ENCODE data around the gene DNM2.
A peak's percentile ranks its signal among the peaks of the same experiment; 100 is the strongest.
"Not testable (repeated sequence)": the region's sequence is repeated elsewhere in the genome, so short reads cannot be mapped to it uniquely, and the experiment has no call there.

The DNM2 gene

DNA sequence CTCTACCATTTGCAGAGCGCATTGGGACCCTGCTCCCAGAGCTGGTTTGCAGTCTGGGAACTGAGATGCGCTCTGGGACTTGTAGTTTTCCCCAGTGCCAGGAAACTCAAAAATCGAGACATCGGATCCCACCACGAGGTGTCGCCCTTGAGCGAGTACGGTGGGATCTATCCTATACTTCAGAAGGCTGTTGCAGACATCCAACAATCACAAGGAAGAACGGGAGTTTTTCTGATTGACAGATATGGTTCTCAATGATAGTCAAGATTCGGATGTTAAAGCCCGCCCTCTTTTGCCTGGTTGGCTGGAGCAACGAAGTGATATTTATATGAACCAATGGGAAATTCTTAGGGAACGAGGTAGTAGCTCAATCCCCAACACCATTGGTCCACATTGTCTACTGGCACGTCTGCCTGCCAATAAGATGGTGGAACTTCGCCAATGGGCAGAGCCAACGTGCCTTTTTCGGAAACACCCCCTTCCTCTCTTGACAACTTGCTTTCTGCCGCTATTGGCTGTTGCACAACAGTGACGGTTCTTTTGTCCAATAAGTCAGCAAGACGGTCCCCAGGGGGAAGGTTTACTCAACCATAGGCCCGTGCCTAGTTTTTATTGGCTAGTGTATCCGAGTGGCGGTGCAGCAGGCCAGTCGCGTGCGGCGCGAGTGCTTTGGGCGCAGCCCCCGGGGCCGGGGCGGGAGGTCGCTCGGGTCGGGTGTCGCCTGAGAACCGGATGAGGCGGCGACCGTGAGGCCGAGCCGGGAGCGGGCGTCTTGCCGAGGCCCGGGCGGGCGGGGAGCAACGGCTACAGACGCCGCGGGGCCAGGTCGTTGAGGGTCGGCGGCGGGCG lies at the start of gene DNM2:
DNM2 (plus strand) TSS at position 724 of the 849 bp plus-strand sequence. CDS start 164 bp downstream, outside the sequence.
- peak; percentile 100 for DNase-seq (ENCODE audit: low read depth)

- no peak for DNase-seq (ENCODE audit: low read depth)
These were observed 48.6 kb upstream of the DNM2 start for GRCh38 chr19:10669246-10669645.

DNA sequence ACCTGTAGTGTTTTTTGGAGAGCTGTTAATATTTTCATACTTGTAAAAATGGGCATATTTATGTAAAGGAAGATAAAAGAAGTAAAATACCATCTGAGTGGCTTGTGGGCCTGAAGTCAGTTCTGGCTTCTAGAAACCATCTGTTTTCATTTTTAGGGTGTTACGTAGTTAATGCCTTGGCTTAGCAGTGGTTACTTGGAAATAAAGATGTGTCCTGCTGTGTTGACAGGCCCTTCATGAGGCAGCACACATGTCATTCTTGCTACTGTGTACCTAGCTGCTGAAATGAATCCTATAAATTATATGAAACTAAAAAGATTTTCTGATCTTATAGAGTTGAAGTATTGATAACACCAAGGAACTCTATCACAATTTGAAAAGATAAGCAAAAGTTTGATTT lies 47.7 kb upstream of the DNM2 start:
- peak; percentile 45 for DNase-seq (ENCODE audit: low read depth)

DNA sequence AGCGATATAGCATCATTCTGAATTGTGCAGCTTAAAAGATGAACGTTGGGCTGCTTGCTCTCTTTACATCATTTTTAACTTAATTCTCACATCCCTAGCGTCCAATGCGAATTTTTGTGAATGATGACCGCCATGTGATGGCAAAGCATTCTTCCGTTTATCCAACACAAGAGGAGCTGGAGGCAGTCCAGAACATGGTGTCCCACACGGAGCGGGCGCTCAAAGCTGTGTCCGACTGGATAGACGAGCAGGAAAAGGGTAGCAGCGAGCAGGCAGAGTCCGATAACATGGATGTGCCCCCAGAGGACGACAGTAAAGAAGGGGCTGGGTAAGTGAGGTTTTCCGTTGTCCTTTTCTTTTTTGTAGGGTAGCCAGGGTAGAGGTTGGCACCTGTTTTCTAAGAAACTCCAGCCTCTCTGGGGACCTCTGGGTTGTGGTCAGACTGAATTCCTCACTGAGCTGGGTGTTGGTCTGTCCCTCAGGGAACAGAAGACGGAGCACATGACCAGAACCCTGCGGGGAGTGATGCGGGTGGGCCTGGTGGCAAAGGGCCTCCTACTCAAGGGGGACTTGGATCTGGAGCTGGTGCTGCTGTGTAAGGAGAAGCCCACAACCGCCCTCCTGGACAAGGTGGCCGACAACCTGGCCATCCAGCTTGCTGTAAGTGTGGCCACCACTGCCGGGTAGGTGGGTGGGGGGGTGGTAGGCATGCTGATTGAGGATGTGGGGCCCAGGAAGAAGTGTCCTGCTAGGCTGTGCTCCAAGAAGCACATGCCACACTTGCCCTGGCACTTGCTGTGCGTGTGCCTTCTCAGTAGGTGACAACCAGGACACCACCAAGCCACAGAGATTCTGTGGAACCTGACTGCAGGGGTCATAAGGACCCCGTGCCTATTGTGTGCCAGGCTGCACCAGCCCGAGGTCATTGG lies 46.7 kb upstream of the DNM2 start:
- DNase-seq (ENCODE audit: low read depth): no peak

GRCh38 chr19:10671922-10672321 lies 46.0 kb upstream of the DNM2 start:
- DNase-seq (ENCODE audit: low read depth): not testable (repeated sequence)

DNA sequence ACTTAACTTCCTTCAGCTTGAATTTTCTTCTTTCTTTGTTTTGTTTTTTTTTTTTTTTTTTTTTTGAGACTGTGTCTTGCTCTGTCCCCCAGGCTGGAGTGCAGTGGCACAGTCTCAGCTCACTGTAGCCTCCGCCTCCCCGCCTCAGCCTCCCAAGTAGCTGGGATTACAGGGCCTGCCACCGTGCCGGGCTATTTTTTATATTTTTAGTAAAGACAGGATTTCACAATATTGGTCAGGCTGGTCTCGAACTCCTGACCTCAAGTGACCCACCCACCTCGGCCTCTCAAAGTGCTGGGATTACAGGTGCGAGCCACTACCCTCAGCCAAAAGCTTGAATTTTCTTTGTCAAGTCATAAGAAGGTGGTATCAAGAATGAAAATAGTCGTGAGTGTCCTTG lies 42.7 kb upstream of the DNM2 start:
- DNase-seq (ENCODE audit: low read depth): not testable (repeated sequence)

GRCh38 chr19:10677751-10678150 lies 40.1 kb upstream of the DNM2 start:
- no peak for DNase-seq (ENCODE audit: low read depth)

DNA sequence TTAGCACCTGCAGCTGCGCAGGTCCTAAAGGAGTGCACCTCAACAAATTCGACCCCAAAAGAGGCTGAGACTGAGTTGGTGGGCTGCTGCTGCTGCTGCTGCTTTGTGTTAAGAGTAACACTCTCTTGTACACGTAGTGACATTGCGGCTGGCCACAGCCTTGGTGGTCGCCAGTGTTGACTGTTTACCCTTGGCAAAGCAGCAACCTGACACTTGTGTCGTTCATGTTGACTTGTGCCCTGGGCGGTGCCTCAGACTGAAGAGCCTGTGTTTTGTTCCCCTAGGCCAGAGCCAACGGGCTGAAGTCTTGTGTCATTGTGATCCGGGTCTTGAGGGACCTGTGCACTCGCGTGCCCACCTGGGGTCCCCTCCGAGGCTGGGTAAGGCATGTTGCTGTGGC lies 39.1 kb upstream of the DNM2 start:
- no peak for DNase-seq (ENCODE audit: low read depth)

GRCh38 chr19:10679743-10680142 lies 38.1 kb upstream of the DNM2 start:
- no peak for DNase-seq (ENCODE audit: low read depth)

GRCh38 chr19:10680545-10681135 lies 37.2 kb upstream of the DNM2 start:
- no peak for DNase-seq (ENCODE audit: low read depth)

DNA sequence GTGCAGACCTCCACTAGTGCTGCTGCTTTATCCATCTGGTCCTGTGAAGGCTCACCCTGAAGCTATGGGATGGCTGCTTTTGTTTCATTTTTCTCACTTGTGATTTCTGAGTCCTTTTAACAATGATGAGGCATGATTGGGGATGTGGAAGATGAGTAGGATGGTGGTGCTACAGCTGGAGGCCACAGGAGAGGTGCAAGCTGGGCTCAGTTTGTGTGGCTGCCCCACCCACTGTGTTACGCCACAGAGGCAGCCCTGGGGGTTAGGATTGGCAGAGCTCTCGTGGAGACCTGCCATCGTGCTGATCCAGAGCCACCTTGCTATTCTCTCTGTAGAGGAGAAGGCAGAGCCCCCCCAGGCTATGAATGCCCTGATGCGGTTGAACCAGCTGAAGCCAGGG lies 36.2 kb upstream of the DNM2 start:
- DNase-seq (ENCODE audit: low read depth): no peak

DNA sequence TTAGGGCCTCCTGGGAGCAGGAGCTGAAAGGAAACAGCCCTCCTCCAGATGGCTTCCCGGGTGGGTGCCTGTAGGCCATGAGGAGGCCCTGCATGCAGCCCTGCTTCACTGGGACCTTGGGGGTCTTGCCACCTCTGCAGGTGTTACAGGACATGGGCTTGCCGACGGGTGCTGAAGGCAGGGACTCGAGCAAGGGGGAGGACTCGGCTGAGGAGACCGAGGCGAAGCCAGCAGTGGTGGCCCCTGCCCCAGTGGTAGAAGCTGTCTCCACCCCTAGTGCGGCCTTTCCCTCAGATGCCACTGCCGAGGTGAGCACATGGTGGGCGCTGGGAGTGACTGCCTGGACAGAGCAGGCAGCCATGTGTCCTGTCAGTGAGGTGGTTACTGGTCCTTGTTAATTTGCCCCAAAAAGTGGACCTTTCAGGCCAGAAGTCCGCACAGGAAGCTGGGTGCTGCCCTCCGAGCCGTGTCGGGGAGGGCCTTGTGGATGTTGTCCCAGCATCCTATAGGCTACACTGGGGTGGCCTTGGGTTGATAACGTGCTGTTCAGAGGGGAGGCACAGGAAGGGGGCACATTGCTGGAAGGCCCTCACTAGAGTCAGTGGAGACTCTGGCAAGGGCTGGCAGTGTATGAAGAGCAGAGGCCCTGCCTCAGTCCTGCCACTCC lies 35.3 kb upstream of the DNM2 start:
- DNase-seq (ENCODE audit: low read depth): no peak

DNA sequence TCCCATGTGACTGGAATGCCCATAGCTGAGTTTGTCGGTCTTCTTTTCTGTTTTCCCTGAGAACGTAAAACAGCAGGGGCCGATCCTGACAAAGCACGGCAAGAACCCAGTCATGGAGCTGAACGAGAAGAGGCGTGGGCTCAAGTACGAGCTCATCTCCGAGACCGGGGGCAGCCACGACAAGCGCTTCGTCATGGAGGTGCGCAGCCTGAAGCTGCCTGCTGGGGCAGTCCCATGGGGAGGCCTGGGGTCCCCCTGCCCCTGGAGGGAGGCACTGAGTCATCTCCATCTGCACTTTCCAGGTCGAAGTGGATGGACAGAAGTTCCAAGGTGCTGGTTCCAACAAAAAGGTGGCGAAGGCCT lies 34.8 kb upstream of the DNM2 start:
- no peak for DNase-seq (ENCODE audit: low read depth)

- DNase-seq (ENCODE audit: low read depth): no peak
These were observed 34.3 kb upstream of the DNM2 start for GRCh38 chr19:10683582-10683981.

DNA sequence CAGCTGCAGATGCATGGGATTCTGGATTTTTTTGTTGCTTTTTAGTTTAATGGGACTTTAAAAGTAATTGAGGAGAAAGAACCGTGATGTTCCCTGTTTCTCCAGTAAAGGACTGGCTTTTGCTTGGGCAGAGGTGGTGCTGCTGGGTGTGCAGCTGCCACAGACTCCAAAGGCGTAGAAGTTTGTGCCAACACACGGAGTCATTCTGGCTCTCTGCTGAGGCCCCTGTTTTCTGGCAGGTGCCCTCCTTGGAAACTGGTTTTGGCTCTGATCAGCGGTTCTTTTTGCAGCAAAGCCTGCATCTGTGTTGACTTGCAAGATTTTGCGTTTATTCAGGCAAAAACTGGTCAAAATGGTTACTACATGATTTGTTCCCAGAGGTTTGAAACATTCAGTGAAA lies 32.7 kb upstream of the DNM2 start:
- no peak for DNase-seq (ENCODE audit: low read depth)

DNA sequence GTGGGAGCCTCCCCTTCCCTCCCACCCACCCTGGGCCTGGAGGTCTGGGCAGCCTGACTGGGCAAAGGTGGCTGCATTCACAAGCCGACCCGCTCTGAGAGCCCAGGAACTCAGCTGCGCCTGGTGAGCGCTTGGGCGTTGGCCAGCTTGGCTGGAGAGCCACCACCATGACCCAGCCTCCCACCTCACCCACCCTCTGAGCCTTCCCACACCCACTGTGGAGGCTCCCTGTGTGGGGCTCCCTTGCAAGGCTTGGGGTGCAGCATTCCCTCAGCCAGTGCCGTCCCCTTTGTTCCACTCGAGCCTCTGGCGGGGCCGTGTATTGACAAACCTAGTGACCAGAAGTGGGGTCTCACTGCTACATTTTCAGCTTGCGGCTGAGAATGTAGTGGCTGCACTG lies 31.7 kb upstream of the DNM2 start:
- no peak for DNase-seq (ENCODE audit: low read depth)

DNA sequence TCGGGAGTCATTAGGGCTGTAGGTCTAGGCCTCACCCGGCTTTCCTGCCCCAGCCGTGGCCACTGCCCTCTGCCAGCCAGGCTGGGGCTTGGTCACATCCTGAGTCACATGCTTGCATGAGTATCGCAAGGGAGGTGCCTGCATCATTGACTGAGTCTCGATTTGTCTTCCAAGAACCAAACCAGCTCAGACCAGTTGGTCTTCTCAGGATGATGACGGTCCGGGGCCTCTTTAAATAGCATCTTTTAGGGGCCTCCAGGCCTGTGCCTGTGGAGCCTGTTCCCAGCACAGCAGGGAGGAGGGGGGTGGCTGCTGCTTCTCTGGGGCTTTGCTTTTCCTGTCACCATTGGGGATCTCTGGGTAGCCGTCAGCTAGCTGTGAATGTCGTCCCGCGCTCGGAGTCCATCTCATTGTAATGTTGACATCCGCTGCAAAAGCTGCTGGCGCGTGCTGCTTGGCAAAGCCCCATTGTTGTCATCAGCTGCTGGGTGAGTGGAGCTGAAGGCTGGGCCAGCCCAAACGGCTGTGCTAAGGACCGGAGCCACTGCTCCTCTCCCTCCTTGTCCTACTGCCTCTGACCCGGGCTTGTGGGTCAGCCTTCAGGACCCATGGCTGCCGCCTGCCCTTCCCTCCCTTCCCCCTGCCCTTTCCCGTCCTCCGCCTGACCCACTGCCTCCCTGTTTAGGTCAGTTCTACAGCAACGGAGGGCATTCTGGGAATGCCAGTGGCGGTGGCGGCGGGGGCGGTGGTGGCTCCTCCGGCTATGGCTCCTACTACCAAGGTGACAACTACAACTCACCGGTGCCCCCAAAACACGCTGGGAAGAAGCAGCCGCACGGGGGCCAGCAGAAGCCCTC lies 31.0 kb upstream of the DNM2 start:
- DNase-seq (ENCODE audit: low read depth): no peak

- no peak for DNase-seq (ENCODE audit: low read depth)
These were observed 30.2 kb upstream of the DNM2 start for GRCh38 chr19:10687518-10688288.

- no peak for DNase-seq (ENCODE audit: low read depth)
These were observed 29.2 kb upstream of the DNM2 start for GRCh38 chr19:10688545-10689280.

DNA sequence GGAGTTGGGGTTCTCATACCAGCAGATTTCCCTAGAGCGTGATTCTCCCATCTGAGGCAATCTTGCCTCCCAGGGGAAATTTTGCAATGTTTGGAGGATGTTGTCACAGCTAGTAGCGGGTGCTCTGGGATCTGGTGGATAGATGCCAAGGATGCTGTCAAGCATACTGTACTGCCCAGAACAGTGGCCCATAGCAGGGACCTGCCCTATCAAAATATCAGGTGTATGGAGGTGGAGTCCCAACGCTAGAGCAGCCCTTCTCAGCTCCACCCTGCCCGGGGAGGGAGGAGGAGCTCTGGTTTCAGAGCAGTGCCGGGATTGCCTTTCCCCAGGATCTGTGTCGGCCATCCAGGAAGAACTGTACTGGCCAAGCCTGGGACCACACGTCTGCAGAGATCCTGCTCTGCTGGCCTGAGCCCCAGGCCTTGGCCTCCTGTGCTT lies 27.5 kb upstream of the DNM2 start:
- peak; percentile 36 for DNase-seq (ENCODE audit: low read depth)

Data from GM04504 (cell line).